BLaER1 treated with 17β-estradiol and CSF1 and Interleukin-3, amounts not matched to agents 10 nM and 100 nM (cell line): ENCODE results near the gene ALPG.

Source experiments
- H3K27ac ChIP-seq, 11 experiments: shearing (Covaris generic); formaldehyde crosslinking; 2 replicates each; pipeline ENCODE4 v1.8.1; 2022
- H3K27me3 ChIP-seq, 11 experiments: shearing (Covaris generic); formaldehyde crosslinking; 2 replicates each; pipeline ENCODE4 v1.8.1; 2022
- H3K36me3 ChIP-seq, 11 experiments: shearing (Covaris generic); formaldehyde crosslinking; 2 replicates each; pipeline ENCODE4 v1.8.1; 2022
- H3K4me1 ChIP-seq, 10 experiments: shearing (Covaris generic); formaldehyde crosslinking; 2 replicates each; pipeline ENCODE4 v1.8.1; 2022
- H3K4me2 ChIP-seq, 11 experiments: shearing (Covaris generic); formaldehyde crosslinking; 2 replicates each; pipeline ENCODE4 v1.8.1; 2022
- H3K4me3 ChIP-seq, 10 experiments: shearing (Covaris generic); formaldehyde crosslinking; 2 replicates each; pipeline ENCODE4 v1.8.1; 2022
- H3K9ac ChIP-seq, 11 experiments: shearing (Covaris generic); formaldehyde crosslinking; 2 replicates each; pipeline ENCODE4 v1.8.1; 2022
- H3K9me3 ChIP-seq, 11 experiments: shearing (Covaris generic); formaldehyde crosslinking; replicated peaks in 1 of 11; 2 replicates each; pipeline ENCODE4 v1.8.1; 2022
- H4K20me1 ChIP-seq, 11 experiments: shearing (Covaris generic); formaldehyde crosslinking; 2 replicates each; pipeline ENCODE4 v1.8.1; 2022
- Cebpa-rat ChIP-seq, 11 experiments: shearing (Covaris generic); IDR thresholded peaks; 2 replicates each; pipeline ENCODE4 v1.8.1; 2022

Gene ALPG

GRCh38 chr2:232457121-232458011 lies 50.7 kb downstream of the ALPG start:
- no peak overlapping the region for H3K4me3 ChIP-seq
- H3K9me3 ChIP-seq = no peaks in the 10 kb centered on the region
- H3K9ac ChIP-seq = no peak overlapping the region
- H3K27ac ChIP-seq = no peak overlapping the region
- H3K36me3 ChIP-seq = no peaks in the 10 kb centered on the region
- H4K20me1 ChIP-seq = no peaks in the 10 kb centered on the region; a peak in 2 of 22 replicates
- no peak overlapping the region for H3K4me2 ChIP-seq
- no peak for TF ChIP-seq Cebpa-rat (IDR thresholded peaks at IDR 0.05)
- H3K27me3 ChIP-seq = no peaks in the 10 kb centered on the region
- H3K4me1 ChIP-seq = no peaks in the 10 kb centered on the region

- Histone ChIP-seq H3K4me1 (no peaks in the 10 kb centered on the region), H3K36me3 (no peaks in the 10 kb centered on the region), H3K27ac (no peak overlapping the region), H4K20me1 (no peaks in the 10 kb centered on the region; a peak in 1 of 22 replicates), H3K9me3 (no peaks in the 10 kb centered on the region), H3K9ac (no peak overlapping the region), H3K27me3 (no peaks in the 10 kb centered on the region), H3K4me3 (no peak overlapping the region), H3K4me2 (no peak overlapping the region)
- TF ChIP-seq Cebpa-rat (IDR thresholded peaks at IDR 0.05) = no peak
Measured at GRCh38 chr2:232458051-232458660, 51.5 kb downstream of the ALPG start.

GRCh38 chr2:232458661-232459418 lies 52.2 kb downstream of the ALPG start:
- Histone ChIP-seq H3K4me1 (no peaks in the 10 kb centered on the region), H3K4me2 (no peak overlapping the region), H3K4me3 (no peak overlapping the region), H3K9ac (no peak overlapping the region), H3K9me3 (no peaks in the 10 kb centered on the region), H3K27ac (no peak overlapping the region), H4K20me1 (no peaks in the 10 kb centered on the region; a peak in 1 of 22 replicates), H3K27me3 (no peaks in the 10 kb centered on the region), H3K36me3 (no peaks in the 10 kb centered on the region)
- TF ChIP-seq Cebpa-rat (IDR thresholded peaks at IDR 0.05) = no peak

GRCh38 chr2:232459419-232460035 lies 52.9 kb downstream of the ALPG start:
- no peak for TF ChIP-seq Cebpa-rat (IDR thresholded peaks at IDR 0.05)
- H4K20me1 ChIP-seq = no peaks in the 10 kb centered on the region; a peak in 1 of 22 replicates
- no peak overlapping the region for H3K27ac ChIP-seq
- H3K4me3 ChIP-seq = no peak overlapping the region
- H3K4me1 ChIP-seq = no peaks in the 10 kb centered on the region
- H3K36me3 ChIP-seq = no peaks in the 10 kb centered on the region
- no peak overlapping the region for H3K9ac ChIP-seq
- H3K4me2 ChIP-seq = no peak overlapping the region
- H3K9me3 ChIP-seq = no peaks in the 10 kb centered on the region
- no peaks in the 10 kb centered on the region for H3K27me3 ChIP-seq

- Histone ChIP-seq H3K36me3 (no peaks in the 10 kb centered on the region), H4K20me1 (no peaks in the 10 kb centered on the region; a peak in 1 of 22 replicates), H3K4me3 (no peak overlapping the region), H3K4me1 (no peaks in the 10 kb centered on the region), H3K27me3 (no peaks in the 10 kb centered on the region), H3K27ac (no peak overlapping the region), H3K9ac (no peak overlapping the region), H3K9me3 (no peaks in the 10 kb centered on the region), H3K4me2 (no peak overlapping the region)
- no peak for TF ChIP-seq Cebpa-rat (IDR thresholded peaks at IDR 0.05)
Measured at GRCh38 chr2:232460171-232460570, 53.5 kb downstream of the ALPG start.
